HG03060 (cell line): Measurements from ENCODE around the gene KCNV2.

Source experiments
- ATAC-seq: cut with Tn5 transposase; IDR thresholded peaks from one replicate; pipeline ENCODE4 v1.9.1; 2021; ENCODE audit warnings: low read depth, moderate number of reproducible peaks; ENCODE audit not compliant: unreplicated experiment

KCNV2 gene

GRCh38 chr9:2718698-2719033 lies 1.4 kb downstream of the KCNV2 start:
- ATAC-seq: no peak

DNA sequence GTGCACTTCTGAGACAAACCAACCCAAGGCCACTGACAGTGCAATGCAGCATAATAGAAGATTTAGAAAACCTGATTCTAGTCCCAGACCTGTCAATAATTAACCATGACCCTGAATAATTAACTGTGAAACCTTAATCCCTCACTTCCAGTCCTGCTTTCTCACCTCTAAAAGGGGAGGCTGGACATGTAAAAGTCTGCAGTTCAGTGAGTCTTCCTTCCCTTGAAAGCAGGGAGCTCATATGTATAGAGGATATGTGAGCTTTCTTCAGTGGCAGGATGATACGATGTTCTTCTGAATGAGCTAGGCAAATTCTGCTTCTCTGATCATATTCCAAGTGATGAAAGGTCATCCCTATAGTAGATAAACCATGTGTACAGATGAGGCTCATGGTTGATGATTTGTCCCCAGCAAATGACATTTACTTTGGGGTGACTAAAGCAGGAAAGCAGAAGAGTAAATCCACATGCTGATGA lies 2.9 kb downstream of the KCNV2 start:
- ATAC-seq: no peak

- no peak for ATAC-seq
Measured at GRCh38 chr9:2722715-2723114, 5.4 kb downstream of the KCNV2 start.

DNA sequence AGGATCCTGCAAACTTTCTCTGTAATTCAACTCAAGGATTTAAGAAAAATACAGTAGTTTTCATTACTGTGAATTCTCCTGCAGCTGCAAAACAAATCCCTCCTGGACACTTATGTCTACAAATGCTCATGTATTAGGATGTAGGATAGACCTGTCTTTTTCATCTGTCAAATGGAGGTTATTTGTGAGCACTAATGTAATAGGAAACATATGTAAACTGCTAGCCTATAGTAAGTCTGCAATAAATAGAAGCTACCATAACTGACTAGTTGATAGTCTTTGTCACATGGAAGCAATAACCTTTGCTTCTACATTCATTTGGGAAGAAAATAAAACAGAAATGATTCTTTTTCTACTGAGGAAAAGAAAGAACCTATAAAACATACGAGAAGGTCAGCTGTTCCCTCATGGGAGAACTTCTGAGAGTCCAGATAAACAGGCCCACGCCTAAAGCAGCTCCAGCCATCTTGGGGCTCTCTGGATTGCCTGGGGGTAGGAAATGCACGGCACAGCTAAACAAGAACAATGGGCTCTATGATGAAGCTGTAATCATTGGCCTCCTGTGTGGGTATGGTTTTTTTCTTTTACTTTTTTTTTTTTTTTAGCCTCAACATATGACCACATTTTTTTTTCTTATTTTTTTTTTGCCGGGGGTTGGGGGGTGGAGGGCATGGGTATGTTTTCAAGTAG lies 6.2 kb downstream of the KCNV2 start:
- ATAC-seq: no peak

- ATAC-seq: no peak
Measured at GRCh38 chr9:2725126-2725525, 7.8 kb downstream of the KCNV2 start.

DNA sequence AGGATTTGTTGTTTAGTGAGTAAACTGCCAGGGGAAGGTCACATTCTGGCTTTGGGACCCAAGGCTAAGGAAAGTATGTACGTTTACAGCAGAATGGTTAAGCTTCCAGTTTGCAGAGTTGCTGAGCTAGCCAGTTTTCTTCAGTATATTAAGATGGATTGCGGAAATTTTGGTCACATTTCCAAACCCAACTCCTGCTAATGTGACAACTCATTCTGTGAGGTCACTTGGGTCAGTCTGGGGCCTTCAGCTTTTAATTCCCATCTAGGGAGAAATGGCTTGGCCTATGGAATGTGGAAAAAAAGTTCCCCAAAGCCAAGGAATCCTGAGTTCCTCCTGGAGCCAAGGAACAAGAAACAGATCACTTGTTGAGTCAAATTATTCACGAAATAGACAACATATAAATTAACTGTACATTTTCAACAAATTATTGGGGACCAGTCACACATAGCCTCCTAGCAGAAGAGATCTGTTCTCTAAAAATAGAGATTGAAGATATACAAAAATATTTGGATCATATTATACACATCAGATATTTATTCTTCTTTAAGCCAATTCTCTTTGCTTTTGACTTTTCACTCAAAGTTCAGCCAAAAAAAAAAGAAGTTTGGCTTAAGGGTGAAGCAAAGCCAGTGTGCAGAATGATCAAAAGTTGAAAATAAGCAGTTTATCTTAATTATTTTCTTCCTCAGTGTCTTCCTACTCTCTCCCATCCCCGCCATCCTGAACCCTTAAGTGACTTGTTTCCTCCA lies 8.8 kb downstream of the KCNV2 start:
- ATAC-seq: no peak

- ATAC-seq: no peak
Measured at GRCh38 chr9:2726650-2727340, 9.5 kb downstream of the KCNV2 start.

GRCh38 chr9:2727374-2727773 lies 10.1 kb downstream of the KCNV2 start:
- no peak for ATAC-seq

- ATAC-seq: peak; percentile 91
Measured at GRCh38 chr9:2727966-2728613, 10.8 kb downstream of the KCNV2 start.

GRCh38 chr9:2729003-2729402 lies 11.7 kb downstream of the KCNV2 start:
- ATAC-seq: no peak

GRCh38 chr9:2729721-2730120 lies 12.4 kb downstream of the KCNV2 start:
- ATAC-seq: no peak

DNA sequence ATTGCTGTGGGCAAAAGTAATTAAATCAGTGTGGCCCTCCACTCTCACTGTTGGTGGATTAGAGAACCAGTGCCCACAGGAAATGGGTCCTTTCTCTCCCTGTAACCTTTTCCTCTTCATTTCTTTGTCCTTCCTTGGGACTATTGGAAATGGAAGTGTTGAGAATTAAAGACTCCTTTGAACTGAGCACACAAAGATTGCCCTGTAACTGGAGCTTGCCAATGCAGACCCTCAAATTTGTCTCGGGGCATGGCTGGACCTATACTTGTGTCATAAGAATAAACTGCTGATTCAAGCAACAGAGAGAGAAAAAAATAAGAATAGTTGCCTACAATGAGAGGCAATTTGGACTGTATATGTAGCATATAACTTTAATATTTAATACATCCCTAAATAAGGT lies 13.7 kb downstream of the KCNV2 start:
- ATAC-seq: no peak

DNA sequence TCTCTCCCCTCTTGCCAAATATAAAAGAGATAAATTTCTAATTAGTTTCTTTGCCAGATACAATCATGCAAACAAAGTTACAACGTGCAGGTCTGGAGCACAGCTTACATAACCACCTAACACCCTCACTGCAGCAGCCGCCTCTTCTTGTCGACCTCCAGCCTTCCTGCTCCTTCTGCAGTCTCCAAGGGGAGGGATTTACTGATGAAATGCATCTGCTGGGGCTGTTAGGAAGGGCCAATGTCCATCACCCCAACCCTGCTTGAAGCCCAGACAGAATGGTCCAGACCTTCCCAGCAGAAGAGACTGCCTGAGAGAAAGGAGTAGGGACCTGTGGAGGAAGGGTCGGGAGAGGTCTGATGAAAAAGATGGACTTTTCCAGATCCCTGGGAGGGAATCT lies 15.2 kb downstream of the KCNV2 start:
- ATAC-seq: no peak

DNA sequence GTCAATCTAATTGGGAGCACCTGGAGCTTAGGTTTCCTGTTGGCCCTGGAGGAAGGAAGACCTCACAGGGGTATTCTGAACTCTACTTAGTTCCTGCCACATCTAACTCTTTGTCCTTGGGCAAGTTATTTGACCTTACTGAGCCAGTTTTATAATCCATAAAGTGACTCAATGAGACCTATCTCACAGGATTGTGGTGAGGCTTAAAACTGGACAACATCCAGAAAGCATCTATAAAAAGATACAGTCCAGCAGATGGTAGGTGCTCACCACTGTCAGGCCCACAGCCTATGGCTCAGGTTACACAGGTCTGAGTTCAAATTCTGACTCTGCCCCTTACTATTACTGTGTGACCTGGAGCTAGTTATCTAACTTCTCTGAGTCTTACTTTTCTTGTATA lies 23.3 kb downstream of the KCNV2 start:
- ATAC-seq: no peak

DNA sequence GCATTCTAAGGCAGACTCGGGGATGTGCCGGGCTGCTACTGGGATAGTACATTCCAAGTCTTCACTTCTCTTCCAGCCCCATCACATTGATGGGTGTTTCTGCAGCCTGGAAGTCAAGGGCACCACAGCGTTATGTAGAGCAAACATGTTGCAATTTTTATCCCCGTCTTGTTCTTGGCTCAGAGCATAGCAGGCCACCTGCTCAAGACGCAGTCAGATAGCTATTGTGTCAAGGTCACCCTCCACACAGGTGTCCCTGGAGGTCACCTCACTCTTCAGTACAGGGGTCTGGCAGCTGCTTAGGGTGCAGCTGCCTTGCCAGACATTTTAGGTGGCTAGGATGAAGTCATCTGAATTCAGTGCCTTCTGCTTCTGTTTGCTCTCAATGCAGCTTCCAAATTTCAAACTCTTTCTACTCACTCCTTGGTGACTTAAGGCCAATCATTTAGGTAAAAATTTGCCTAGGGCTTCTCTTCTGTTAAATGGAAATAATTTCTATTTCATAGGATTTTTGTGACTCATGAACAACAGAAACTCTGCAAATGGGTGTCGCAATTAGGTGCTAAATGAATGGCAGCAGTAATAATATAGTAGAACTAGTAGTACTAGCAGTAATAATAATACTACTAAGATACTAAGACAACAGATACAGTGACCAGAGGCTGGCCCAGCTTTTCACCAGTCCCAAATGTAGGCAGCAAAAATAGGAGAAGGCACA lies 24.3 kb downstream of the KCNV2 start:
- ATAC-seq: no peak

DNA sequence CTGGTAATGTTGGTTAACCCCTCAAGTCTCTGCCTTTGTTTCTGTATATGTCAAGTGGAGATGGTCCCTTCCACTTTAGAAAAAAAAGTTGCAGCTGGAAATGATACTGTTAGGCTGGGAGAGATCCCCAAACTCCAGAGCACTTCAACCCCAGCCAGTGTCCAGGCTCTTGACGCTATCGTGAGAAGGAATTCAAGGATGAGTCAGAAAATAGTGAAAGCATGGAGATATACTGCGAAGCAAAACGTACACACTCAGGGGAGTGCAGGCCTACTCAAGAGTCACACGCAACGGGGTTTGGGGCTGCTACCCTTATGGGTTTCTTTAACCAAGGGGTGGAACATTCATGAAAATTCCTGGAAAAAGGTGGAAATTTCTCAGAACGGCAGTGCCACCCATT lies 24.9 kb downstream of the KCNV2 start:
- ATAC-seq: no peak

- ATAC-seq: no peak
Measured at GRCh38 chr9:2743937-2744529, 26.7 kb downstream of the KCNV2 start.

GRCh38 chr9:2745560-2746380 lies 28.5 kb downstream of the KCNV2 start:
- no peak for ATAC-seq

DNA sequence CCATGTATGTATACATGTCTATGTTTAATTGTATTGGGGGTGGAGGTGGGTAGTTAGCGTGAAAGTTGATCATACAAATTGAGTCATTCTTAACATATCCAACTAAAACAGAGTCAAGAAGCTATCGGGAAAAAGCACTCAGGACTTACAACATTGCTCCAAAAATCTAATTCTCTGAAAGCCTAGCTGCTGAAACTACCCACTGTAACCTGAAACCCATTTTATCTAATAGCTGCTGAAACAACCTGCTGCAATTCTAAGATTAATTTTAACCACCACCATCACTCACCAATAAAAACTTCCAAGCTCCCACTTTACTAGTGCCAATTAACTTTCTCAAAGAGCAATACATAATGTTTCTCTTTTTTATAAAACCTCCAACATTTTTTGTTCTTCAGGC lies 32.2 kb downstream of the KCNV2 start:
- ATAC-seq: no peak
